Measurements from ENCODE around the gene BPIFA2. TPM values are rescaled to one million over a fixed set of nuclear protein-coding genes. Genes with fewer than 3 reads are reported as not detected.

BPIFA2 gene
- total RNA-seq, 1 experiment from 2014 or later, result not detected

GRCh38 chr20:33137195-33137594 lies 30.8 kb upstream of the BPIFA2 start:
- DNase-seq (ENCODE audit: low read depth, low spot score), result no peak
- Histone ChIP-seq H3K36me3 (ENCODE audit: control insufficient read depth in 1 of 2, insufficient read depth in 2 of 2, low read length in 2 of 2) (no peaks in the 10 kb centered on the region), H3K4me2 (ENCODE audit: low read length) (no peak overlapping the region), H3K27me3 (ENCODE audit: insufficient read depth, low read length) (no peaks in the 10 kb centered on the region), H2AFZ (ENCODE audit: low read depth, low read length, poor library complexity, severe bottlenecking) (no peak overlapping the region), H3K4me1 (ENCODE audit: control insufficient read depth in 1 of 2, insufficient read depth in 2 of 2, low read length in 2 of 2) (peaks cover 4 to 5% of the 10 kb centered on the region in 2 experiments; a peak in 1 of 4 replicates), H3K4me3 (replicated peaks in 1 of 2; ENCODE audit: low read depth in 1 of 2, low read length in 2 of 2) (no peak overlapping the region), H3K9ac (ENCODE audit: low read length) (no peak overlapping the region), H3K9me2 (ENCODE audit: insufficient read depth) (no peaks in the 10 kb centered on the region), H3K9me3 (ENCODE audit: control insufficient read depth in 1 of 2, insufficient read depth in 1 of 2, low read depth in 1 of 2, low read length in 2 of 2) (no peaks in the 10 kb centered on the region), H3K79me2 (ENCODE audit: insufficient read depth, low read length) (no peaks in the 10 kb centered on the region), H4K20me1 (ENCODE audit: insufficient read depth) (no peaks in the 10 kb centered on the region), H3K27ac (ENCODE audit: low read depth, low read length) (no peak overlapping the region)
- CTCF ChIA-PET, result no interaction called here
- no peak for ATAC-seq
- POLR2A ChIA-PET, result no interaction called here
- no peak for TF ChIP-seq JUND (IDR thresholded peaks at IDR 0.05)
- no peak for TF ChIP-seq YY1 (IDR thresholded peaks at IDR 0.05; ENCODE audit: extremely low read depth, insufficient replicate concordance, low read depth, low read length)
- BruUV-seq (replicated peaks), result no TSS peak
- intact Hi-C loops (cut with micrococcal nuclease), result no loop called here
- RAD21 ChIA-PET (ENCODE audit: low non-redundant PET in 1 of 2, low total read pairs in 2 of 2, uncharacterized antibody in 2 of 2, unreplicated experiment in 2 of 2), result no interaction called here

- Histone ChIP-seq H3K9ac (ENCODE audit: low read length) (no peak overlapping the region), H3K9me3 (ENCODE audit: control insufficient read depth in 1 of 2, insufficient read depth in 1 of 2, low read depth in 1 of 2, low read length in 2 of 2) (no peaks in the 10 kb centered on the region), H3K27ac (ENCODE audit: low read depth, low read length) (no peak overlapping the region), H3K4me1 (ENCODE audit: control insufficient read depth in 1 of 2, insufficient read depth in 2 of 2, low read length in 2 of 2) (no peaks in the 10 kb centered on the region), H3K36me3 (ENCODE audit: control insufficient read depth in 1 of 2, insufficient read depth in 2 of 2, low read length in 2 of 2) (no peaks in the 10 kb centered on the region), H3K4me2 (ENCODE audit: low read length) (no peak overlapping the region), H2AFZ (ENCODE audit: low read depth, low read length, poor library complexity, severe bottlenecking) (no peak overlapping the region), H3K4me3 (replicated peaks in 1 of 2; ENCODE audit: low read depth in 1 of 2, low read length in 2 of 2) (no peak overlapping the region), H3K27me3 (ENCODE audit: insufficient read depth, low read length) (no peaks in the 10 kb centered on the region), H3K9me2 (ENCODE audit: insufficient read depth) (no peaks in the 10 kb centered on the region), H4K20me1 (ENCODE audit: insufficient read depth) (no peaks in the 10 kb centered on the region), H3K79me2 (ENCODE audit: insufficient read depth, low read length) (no peaks in the 10 kb centered on the region)
- intact Hi-C loops (cut with micrococcal nuclease), result no loop called here
- ATAC-seq (no peak), DNase-seq (ENCODE audit: low read depth, low spot score) (no peak)
- CTCF ChIA-PET, result no interaction called here
- no peak for TF ChIP-seq CEBPB (IDR thresholded peaks at IDR 0.05; ENCODE audit: low read depth)
- TF ChIP-seq SIN3A (IDR thresholded peaks at IDR 0.05; ENCODE audit: low read depth), result no peak
- TF ChIP-seq FOSL1 (IDR thresholded peaks at IDR 0.05; ENCODE audit: low read depth), result no peak
- no peak for TF ChIP-seq SRF (IDR thresholded peaks at IDR 0.05; ENCODE audit: low read depth)
- POLR2A ChIA-PET, result no interaction called here
- RAD21 ChIA-PET (ENCODE audit: low non-redundant PET in 1 of 2, low total read pairs in 2 of 2, uncharacterized antibody in 2 of 2, unreplicated experiment in 2 of 2), result no interaction called here
- no TSS peak for BruUV-seq (replicated peaks)
These were observed 28.5 kb upstream of the BPIFA2 start for GRCh38 chr20:33139467-33139866.
